HEK293 (cell line): ENCODE measurements around the gene PHKA2.

Source experiments
- CTCF ChIA-PET: fragments of 350-600 bp; formaldehyde crosslinking; extraction: SDS; loops from one replicate; lab custom pipeline; 2021; ENCODE audit warnings: antibody characterized with exemption; lab: Yijun Ruan, JAX
- POLR2A ChIA-PET: fragments of 300-600 bp; formaldehyde crosslinking; extraction: SDS; loops from one replicate; lab custom pipeline; 2020; ENCODE audit warnings: antibody characterized with exemption, inconsistent platforms; lab: Yijun Ruan, JAX
- H3K27ac ChIP-seq: fragments of 200-500 bp; sonication (Bioruptor generic); 2 replicates; pipeline ENCODE4 v1.5.1; 2014; ENCODE audit warnings: low read depth, low read length, control low read depth, inconsistent platforms; ENCODE audit errors: extremely low read depth
- H3K36me3 ChIP-seq, 2 experiments: fragments of 200-500 bp in 1 of 2; sonication (Bioruptor generic) in 1 of 2; 1 replicate in 1 of 2; 2 replicates in 1 of 2; pipeline ENCODE4 v1.5.1; 2014 to 2017; ENCODE audit warnings: inconsistent platforms in 2 of 2, low read length in 2 of 2; ENCODE audit not compliant: control insufficient read depth in 2 of 2, insufficient read depth in 1 of 2
- H3K4me1 ChIP-seq: fragments of 200-500 bp; sonication (Bioruptor generic); 2 replicates; pipeline ENCODE4 v1.5.1; 2014; ENCODE audit warnings: mild to moderate bottlenecking, low read length, inconsistent platforms; ENCODE audit not compliant: control insufficient read depth, insufficient read depth
- H3K4me3 ChIP-seq: 2 replicates; pipeline ENCODE4 v1.5.1; 2011; ENCODE audit warnings: low read depth, mild to moderate bottlenecking, control low read depth, low read length, moderate library complexity
- H3K9me3 ChIP-seq: fragments of 200-500 bp; sonication (Bioruptor generic); 2 replicates; pipeline ENCODE4 v1.5.1; 2014; ENCODE audit warnings: low read depth, low read length, inconsistent platforms; ENCODE audit not compliant: control insufficient read depth, insufficient read depth
- BCL6B ChIP-seq: fragments of 450-650 bp; formaldehyde crosslinking; IDR thresholded peaks from 2 replicates; pipeline ENCODE4 v1.5.1; 2017; ENCODE audit warnings: missing biosample characterization, missing genetic modification characterization
- GLI2 ChIP-seq: fragments of 450-650 bp; formaldehyde crosslinking; IDR thresholded peaks from 2 replicates; pipeline ENCODE4; 2017; ENCODE audit warnings: missing biosample characterization, missing genetic modification characterization, low read depth, borderline replicate concordance
- GLIS2 ChIP-seq: fragments of 450-650 bp; formaldehyde crosslinking; IDR thresholded peaks from 2 replicates; pipeline ENCODE4 v1.5.1; 2016; ENCODE audit warnings: missing biosample characterization, missing genetic modification characterization
- HOXC10 ChIP-seq: sonication (generic); formaldehyde crosslinking; IDR thresholded peaks from 2 replicates; pipeline ENCODE4 v1.8.1; 2023; ENCODE audit warnings: mild to moderate bottlenecking, missing genetic modification reagents
- INSM2 ChIP-seq: fragments of 450-650 bp; formaldehyde crosslinking; IDR thresholded peaks from 2 replicates; pipeline ENCODE4 v1.5.1; 2016; ENCODE audit warnings: missing biosample characterization, missing genetic modification characterization
- KLF10 ChIP-seq: fragments of 450-650 bp; IDR thresholded peaks from 2 replicates; pipeline ENCODE4 v1.5.1; 2018; ENCODE audit warnings: missing biosample characterization, mild to moderate bottlenecking, missing genetic modification characterization
- OSR2 ChIP-seq: fragments of 450-650 bp; formaldehyde crosslinking; IDR thresholded peaks from 2 replicates; pipeline ENCODE4 v1.5.1; 2016; ENCODE audit warnings: missing biosample characterization, missing genetic modification characterization
- SCRT1 ChIP-seq: fragments of 450-650 bp; formaldehyde crosslinking; IDR thresholded peaks from 2 replicates; pipeline ENCODE4 v1.5.1; 2016; ENCODE audit warnings: missing biosample characterization, missing genetic modification characterization, borderline replicate concordance
- SCRT2 ChIP-seq: fragments of 450-650 bp; formaldehyde crosslinking; IDR thresholded peaks from 2 replicates; pipeline ENCODE4 v1.5.1; 2016; ENCODE audit warnings: missing biosample characterization, missing genetic modification characterization
- YY2 ChIP-seq: fragments of 450-650 bp; formaldehyde crosslinking; IDR thresholded peaks from 2 replicates; pipeline ENCODE4 v1.5.1; 2016; ENCODE audit warnings: missing biosample characterization, missing genetic modification characterization
- ZBTB17 ChIP-seq: fragments of 450-650 bp; formaldehyde crosslinking; IDR thresholded peaks from 2 replicates; pipeline ENCODE4 v1.5.1; 2016; ENCODE audit warnings: missing biosample characterization, missing genetic modification characterization
- ZFP37 ChIP-seq: fragments of 450-650 bp; formaldehyde crosslinking; IDR thresholded peaks from 2 replicates; pipeline ENCODE4 v1.5.1; 2016; ENCODE audit warnings: missing biosample characterization, missing genetic modification characterization
- ZNF138 ChIP-seq: fragments of 450-650 bp; formaldehyde crosslinking; IDR thresholded peaks from 2 replicates; pipeline ENCODE4 v1.5.1; 2016; ENCODE audit warnings: missing biosample characterization, missing genetic modification characterization, borderline replicate concordance
- ZNF174 ChIP-seq: fragments of 450-650 bp; formaldehyde crosslinking; IDR thresholded peaks from 2 replicates; pipeline ENCODE4 v1.5.0; 2017; ENCODE audit warnings: missing biosample characterization, mild to moderate bottlenecking, missing genetic modification characterization
- ZNF23 ChIP-seq: fragments of 450-650 bp; formaldehyde crosslinking; IDR thresholded peaks from 2 replicates; pipeline ENCODE4 v1.5.1; 2016; ENCODE audit warnings: missing biosample characterization, missing genetic modification characterization, borderline replicate concordance
- ZNF311 ChIP-seq: fragments of 450-650 bp; formaldehyde crosslinking; IDR thresholded peaks from 2 replicates; pipeline ENCODE4 v1.5.1; 2017; ENCODE audit warnings: missing biosample characterization, missing genetic modification characterization, borderline replicate concordance
- ZNF391 ChIP-seq: fragments of 450-650 bp; formaldehyde crosslinking; IDR thresholded peaks from 2 replicates; pipeline ENCODE4 v1.5.1; 2016; ENCODE audit warnings: low read depth, missing biosample characterization, missing genetic modification characterization, borderline replicate concordance
- ZNF513 ChIP-seq: fragments of 450-650 bp; IDR thresholded peaks from 2 replicates; pipeline ENCODE4 v1.5.1; 2018; ENCODE audit warnings: missing biosample characterization, missing genetic modification characterization
- ZNF529 ChIP-seq: fragments of 450-650 bp; formaldehyde crosslinking; IDR thresholded peaks from 2 replicates; pipeline ENCODE4 v1.5.1; 2017; ENCODE audit warnings: missing genetic modification characterization, missing biosample characterization; ENCODE audit not compliant: insufficient replicate concordance
- ZNF626 ChIP-seq: fragments of 450-650 bp; sonication (Bioruptor Pico); formaldehyde crosslinking; IDR thresholded peaks from 2 replicates; pipeline ENCODE4 v1.5.1; 2018; ENCODE audit warnings: missing biosample characterization, missing genetic modification characterization, inconsistent platforms
- ZNF768 ChIP-seq: fragments of 450-650 bp; formaldehyde crosslinking; IDR thresholded peaks from 2 replicates; pipeline ENCODE4 v1.5.1; 2018; ENCODE audit warnings: missing biosample characterization, mild to moderate bottlenecking, missing genetic modification characterization
- ZSCAN4 ChIP-seq: fragments of 450-650 bp; formaldehyde crosslinking; IDR thresholded peaks from 2 replicates; pipeline ENCODE4 v1.5.1; 2017; ENCODE audit warnings: missing biosample characterization, missing genetic modification characterization

Gene PHKA2

GRCh38 chrX:18889346-18890048 lies 94.4 kb downstream of the PHKA2 start (continued):
- TF ChIP-seq SCRT1 (no peak), ZNF311 (no peak), ZSCAN4 (tag by site-specific recombination) (no peak), SCRT2 (tag by site-specific recombination) (no peak), INSM2 (no peak), ZNF174 (tag by site-specific recombination) (no peak)

GRCh38 chrX:18888281-18888680 lies 95.6 kb downstream of the PHKA2 start:
- Histone ChIP-seq H3K4me3 (no peak overlapping the region), H3K4me1 (no peaks in the 10 kb centered on the region), H3K27ac (no peak overlapping the region), H3K9me3 (no peaks in the 10 kb centered on the region)
- CTCF ChIA-PET: no interaction called here
- POLR2A ChIA-PET: no interaction called here
- TF ChIP-seq KLF10 (tag by site-specific recombination) (no peak), ZNF626 (tag by site-specific recombination) (no peak), BCL6B (tag by site-specific recombination) (no peak), ZNF311 (no peak), GLIS2 (tag by site-specific recombination) (no peak), ZNF529 (tag by site-specific recombination) (no peak), OSR2 (tag by site-specific recombination) (no peak), GLI2 (no peak), ZNF23 (no peak), ZFP37 (no peak), HOXC10 (no peak), ZNF513 (tag by site-specific recombination) (no peak)
- TF ChIP-seq, all 188 proteins: peak for 0
- peaks cover 0 to 2% of the 10 kb centered on the region in 2 experiments; a peak in 1 of 3 replicates for H3K36me3 ChIP-seq

DNA sequence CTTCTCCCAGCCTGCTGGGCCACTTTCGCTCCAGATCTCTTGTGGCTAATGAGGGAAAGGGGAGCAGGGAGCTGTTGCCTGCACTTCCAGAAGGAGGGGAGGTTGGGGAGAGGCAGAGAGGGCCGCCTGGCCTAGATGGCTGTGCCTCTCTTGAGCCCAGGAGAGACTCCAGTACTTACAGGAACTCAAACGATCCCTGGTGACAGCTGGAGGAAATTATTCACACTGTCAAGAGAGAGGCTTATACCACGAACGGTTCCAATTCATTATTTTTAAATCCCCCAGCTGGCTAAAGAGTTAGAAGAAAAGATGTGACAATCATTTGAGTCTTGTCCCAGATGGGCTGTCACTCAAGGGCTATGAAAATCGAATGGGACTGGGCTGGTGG lies 96.1 kb downstream of the PHKA2 start:
- H3K36me3 ChIP-seq: no peaks in the 10 kb centered on the region
- no peak overlapping the region for H3K27ac ChIP-seq
- H3K4me3 ChIP-seq: no peak overlapping the region
- POLR2A ChIA-PET: no interaction called here
- TF ChIP-seq ZNF391 (tag by site-specific recombination) (no peak), ZBTB17 (no peak), YY2 (tag by site-specific recombination) (no peak), KLF10 (tag by site-specific recombination) (no peak), ZNF768 (no peak), ZNF138 (tag by site-specific recombination) (no peak)
- CTCF ChIA-PET: interaction anchor here (1.3 kb wide), 1 partner anchor 496 kb away, joined by 3 read pairs; no protein-coding TSS in a partner anchor
- no peaks in the 10 kb centered on the region for H3K9me3 ChIP-seq
- no peaks in the 10 kb centered on the region for H3K4me1 ChIP-seq
